NT2/D1 (cell line): Measurements from ENCODE around the gene HMMR.
"Not testable (repeated sequence)": the region's sequence is repeated elsewhere in the genome, so short reads cannot be mapped to it uniquely, and the experiment has no call there.

Experiments
- DNase-seq: peaks from one replicate; pipeline ENCODE4 v3.0.0-alpha.2; 2011; ENCODE audit warnings: low read depth, low spot score
- H3K27me3 ChIP-seq: 2 replicates; pipeline ENCODE4 v1.6.0; 2011; ENCODE audit warnings: mild to moderate bottlenecking; ENCODE audit not compliant: insufficient read length, insufficient read depth
- H3K36me3 ChIP-seq: 2 replicates; pipeline ENCODE4 v1.6.1; 2011; ENCODE audit warnings: mild to moderate bottlenecking, low read length, mixed read lengths; ENCODE audit not compliant: insufficient read depth, insufficient read length
- H3K4me1 ChIP-seq: 2 replicates; pipeline ENCODE4 v1.5.1; 2011; ENCODE audit not compliant: insufficient read depth, insufficient read length
- H3K4me3 ChIP-seq: 2 replicates; pipeline ENCODE4 v1.5.1; 2011; ENCODE audit warnings: low read depth; ENCODE audit not compliant: insufficient read length
- H3K9ac ChIP-seq: 2 replicates; pipeline ENCODE4 v1.6.0; 2011; ENCODE audit warnings: low read depth; ENCODE audit not compliant: insufficient read length
- H3K9me3 ChIP-seq: 2 replicates; pipeline ENCODE4 v1.5.1; 2011; ENCODE audit warnings: mild to moderate bottlenecking, low read length; ENCODE audit not compliant: insufficient read depth
- SUZ12 ChIP-seq: IDR thresholded peaks from 2 replicates; pipeline ENCODE4 v1.6.1; 2011; ENCODE audit not compliant: insufficient read length, insufficient read depth; ENCODE audit errors: extremely low read depth
- YY1 ChIP-seq: IDR thresholded peaks from 2 replicates; pipeline ENCODE4 v1.6.1; 2011; ENCODE audit not compliant: insufficient read length, insufficient read depth
- ZNF274 ChIP-seq: IDR thresholded peaks from 2 replicates; pipeline ENCODE4 v1.6.1; 2011; ENCODE audit warnings: mild to moderate bottlenecking, low read depth, low read length

HMMR gene, protein sequence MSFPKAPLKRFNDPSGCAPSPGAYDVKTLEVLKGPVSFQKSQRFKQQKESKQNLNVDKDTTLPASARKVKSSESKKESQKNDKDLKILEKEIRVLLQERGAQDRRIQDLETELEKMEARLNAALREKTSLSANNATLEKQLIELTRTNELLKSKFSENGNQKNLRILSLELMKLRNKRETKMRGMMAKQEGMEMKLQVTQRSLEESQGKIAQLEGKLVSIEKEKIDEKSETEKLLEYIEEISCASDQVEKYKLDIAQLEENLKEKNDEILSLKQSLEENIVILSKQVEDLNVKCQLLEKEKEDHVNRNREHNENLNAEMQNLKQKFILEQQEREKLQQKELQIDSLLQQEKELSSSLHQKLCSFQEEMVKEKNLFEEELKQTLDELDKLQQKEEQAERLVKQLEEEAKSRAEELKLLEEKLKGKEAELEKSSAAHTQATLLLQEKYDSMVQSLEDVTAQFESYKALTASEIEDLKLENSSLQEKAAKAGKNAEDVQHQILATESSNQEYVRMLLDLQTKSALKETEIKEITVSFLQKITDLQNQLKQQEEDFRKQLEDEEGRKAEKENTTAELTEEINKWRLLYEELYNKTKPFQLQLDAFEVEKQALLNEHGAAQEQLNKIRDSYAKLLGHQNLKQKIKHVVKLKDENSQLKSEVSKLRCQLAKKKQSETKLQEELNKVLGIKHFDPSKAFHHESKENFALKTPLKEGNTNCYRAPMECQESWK

DNA sequence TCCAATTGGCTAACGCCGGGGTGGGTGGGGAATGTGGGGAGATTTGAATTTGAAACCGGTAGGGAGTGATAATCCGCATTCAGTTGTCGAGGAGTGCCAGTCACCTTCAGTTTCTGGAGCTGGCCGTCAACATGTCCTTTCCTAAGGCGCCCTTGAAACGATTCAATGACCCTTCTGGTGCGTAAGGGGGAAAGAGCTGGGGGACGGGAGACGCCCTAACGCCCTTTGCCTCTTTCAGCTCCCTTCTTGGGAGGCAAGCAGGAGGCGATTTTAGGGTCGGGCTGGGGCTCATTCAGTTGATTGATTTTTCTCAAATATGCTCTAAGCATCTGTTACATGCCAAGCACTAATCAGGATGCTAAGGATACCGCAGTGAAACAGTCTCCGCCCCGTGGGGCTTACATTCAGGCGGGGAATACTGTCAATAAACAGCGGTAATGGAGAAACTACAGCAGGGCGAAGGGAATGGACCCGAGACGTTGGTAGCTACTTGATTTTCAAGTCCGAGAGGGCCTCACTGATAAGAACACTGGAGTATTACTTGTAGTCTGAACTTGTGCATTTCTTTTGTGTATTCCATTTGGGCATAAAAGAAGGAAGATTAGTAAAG, at the start of gene HMMR:
Gene HMMR (plus strand): TSS at position 71 of the 610 bp plus-strand sequence. CDS start 61 bp downstream, at position 132.
- Histone ChIP-seq H3K4me3 (peak within 1 kb of the TSS; percentile 85), H3K4me1 (no peaks in the 10 kb centered on the region), H3K36me3 (peaks cover 20% of the 10 kb centered on the region), H3K9ac (peak within 1 kb of the TSS; percentile 93), H3K27me3 (no peaks in the 10 kb centered on the region), H3K9me3 (no peaks in the 10 kb centered on the region)
- no peak for DNase-seq
- no peak for TF ChIP-seq SUZ12
- TF ChIP-seq YY1: no peak
- no peak for TF ChIP-seq ZNF274

DNA sequence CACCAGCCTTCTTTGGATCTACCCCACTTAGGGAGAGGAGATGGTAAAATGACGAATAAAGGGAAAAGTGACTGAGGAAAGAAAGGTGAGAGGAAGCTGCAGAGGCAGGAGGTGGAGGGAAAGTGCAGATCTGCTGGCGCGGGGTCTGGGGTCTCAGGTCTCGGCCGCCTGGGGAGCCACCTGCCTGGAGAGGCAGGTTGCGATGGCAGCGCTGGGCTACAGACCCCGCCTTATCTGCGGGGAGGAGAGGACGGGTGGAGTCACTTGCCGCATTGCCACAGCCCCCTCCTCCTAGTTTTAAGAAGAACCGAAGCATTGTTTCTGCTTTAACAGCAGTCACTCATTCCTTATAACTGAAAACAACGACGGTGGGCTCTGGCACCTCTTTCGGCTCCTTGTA, 44.8 kb upstream of the HMMR start:
- not testable (repeated sequence) for H3K4me3 ChIP-seq, H3K9me3 ChIP-seq, H3K27me3 ChIP-seq, DNase-seq, H3K9ac ChIP-seq, H3K36me3 ChIP-seq, H3K4me1 ChIP-seq

DNA sequence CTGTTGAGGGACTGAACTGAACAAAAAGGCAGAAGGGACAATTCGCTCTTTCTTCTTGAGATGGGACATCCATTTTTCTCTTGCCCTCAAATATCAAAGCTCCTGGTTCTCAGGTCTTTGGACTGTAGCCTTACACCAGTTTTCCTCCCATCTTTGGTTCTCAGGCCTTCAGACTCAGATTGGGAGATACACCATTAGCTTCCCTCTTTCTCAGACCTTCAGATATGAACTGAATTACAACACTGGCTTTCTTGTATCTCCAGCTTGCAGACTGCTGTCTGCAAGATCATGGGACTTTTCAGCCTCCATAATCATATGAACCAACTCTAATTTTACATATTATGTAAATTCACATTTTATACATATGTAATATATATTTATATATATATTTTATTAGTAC, 35.6 kb upstream of the HMMR start:
- no peak for TF ChIP-seq ZNF274
- no peak for TF ChIP-seq YY1
- DNase-seq: no peak
- Histone ChIP-seq H3K9ac (no peak overlapping the region), H3K27me3 (no peaks in the 10 kb centered on the region), H3K9me3 (no peaks in the 10 kb centered on the region), H3K4me3 (no peak overlapping the region), H3K36me3 (no peaks in the 10 kb centered on the region), H3K4me1 (no peaks in the 10 kb centered on the region)

DNA sequence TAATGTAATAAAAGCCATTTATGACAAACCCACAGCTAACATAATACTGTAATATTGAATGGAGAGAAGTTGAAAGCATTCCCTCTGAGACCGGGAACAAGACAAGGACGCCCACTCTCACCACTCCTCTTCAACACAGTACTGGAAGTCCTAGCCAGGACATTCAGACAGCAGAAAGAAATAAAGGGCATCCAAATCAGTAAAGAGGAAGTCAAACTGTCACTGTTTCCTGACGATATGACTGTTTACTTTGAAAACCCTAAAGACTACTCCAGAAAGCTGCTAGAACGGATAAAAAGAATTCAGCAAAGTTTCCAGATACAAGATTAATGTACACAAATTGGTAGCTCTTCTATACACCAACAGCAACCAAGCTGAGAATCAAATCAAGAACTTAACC, 34.3 kb upstream of the HMMR start:
- H3K36me3 ChIP-seq, H3K4me1 ChIP-seq, DNase-seq, H3K9ac ChIP-seq, H3K27me3 ChIP-seq, H3K9me3 ChIP-seq, H3K4me3 ChIP-seq: not testable (repeated sequence)

DNA sequence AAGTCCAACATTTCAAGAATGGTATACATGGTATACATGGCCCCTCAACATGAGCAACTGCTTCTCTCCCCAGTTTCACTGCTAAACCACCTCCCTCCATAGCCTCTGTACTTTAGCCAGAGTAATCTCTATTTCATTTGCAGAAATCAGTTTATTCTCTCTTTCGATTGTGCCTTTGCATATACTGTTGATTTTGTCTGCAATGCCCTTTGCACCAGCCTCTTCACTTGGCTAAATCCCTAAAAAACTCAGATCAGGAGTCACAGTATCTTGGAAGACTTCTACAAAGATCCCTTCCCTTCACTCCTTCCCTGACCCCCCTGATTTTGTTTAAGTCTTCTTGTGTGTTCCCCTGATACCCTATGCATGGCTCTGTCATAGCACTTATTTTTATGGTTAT, 27.9 kb upstream of the HMMR start:
- H3K9ac ChIP-seq: no peak overlapping the region
- H3K4me3 ChIP-seq: no peak overlapping the region
- no peaks in the 10 kb centered on the region for H3K36me3 ChIP-seq
- no peaks in the 10 kb centered on the region for H3K9me3 ChIP-seq
- H3K27me3 ChIP-seq: no peaks in the 10 kb centered on the region
- no peak for DNase-seq
- H3K4me1 ChIP-seq: no peaks in the 10 kb centered on the region
- no peak for TF ChIP-seq ZNF274
- no peak for TF ChIP-seq YY1
- TF ChIP-seq SUZ12: no peak

DNA sequence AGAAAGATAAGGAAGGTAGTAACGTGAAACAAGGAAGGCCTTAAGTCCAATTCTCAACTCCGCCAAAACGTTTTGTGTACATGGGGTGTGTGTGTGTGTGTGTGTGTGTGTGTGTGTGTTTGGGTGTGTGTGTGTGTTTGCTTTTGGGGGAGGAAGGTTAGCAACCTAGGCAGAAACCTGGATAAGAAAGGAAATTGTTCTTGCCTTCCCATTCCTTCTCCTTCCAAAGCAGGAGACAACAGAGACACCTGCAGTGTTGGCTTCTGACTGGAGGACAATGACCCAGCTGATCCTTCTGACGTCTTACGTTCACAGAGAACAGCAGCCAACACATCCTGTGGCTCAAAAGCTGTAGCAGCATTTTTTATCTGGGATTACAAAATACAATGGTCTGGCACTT, 27.2 kb upstream of the HMMR start:
- H3K36me3 ChIP-seq: no peaks in the 10 kb centered on the region
- H3K27me3 ChIP-seq: no peaks in the 10 kb centered on the region
- H3K4me1 ChIP-seq: no peaks in the 10 kb centered on the region
- no peak overlapping the region for H3K9ac ChIP-seq
- no peak overlapping the region for H3K4me3 ChIP-seq
- TF ChIP-seq YY1: no peak
- no peak for TF ChIP-seq ZNF274
- TF ChIP-seq SUZ12: no peak
- H3K9me3 ChIP-seq: no peaks in the 10 kb centered on the region
- DNase-seq: no peak

DNA sequence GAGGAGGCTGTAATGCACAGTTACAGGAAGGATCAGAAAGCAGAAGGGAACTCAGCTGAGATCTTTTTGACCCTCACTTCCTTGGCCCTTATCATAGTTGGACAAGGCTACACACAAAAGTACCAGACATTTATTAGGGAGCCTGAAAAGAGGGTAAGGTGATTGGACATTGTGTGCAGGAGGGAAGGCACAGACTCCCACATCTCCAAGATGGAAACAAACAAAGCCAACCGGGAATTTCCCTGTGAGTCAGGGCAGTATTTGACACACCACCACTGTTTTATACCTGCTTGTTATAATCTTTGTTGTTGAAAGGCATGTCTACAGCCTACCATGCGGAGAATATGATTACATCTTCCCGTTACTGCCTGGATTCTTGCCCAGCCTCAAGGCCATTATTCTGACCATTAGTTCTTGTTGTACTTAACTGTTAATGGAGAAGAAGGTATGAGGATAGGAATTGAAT, 26.0 kb upstream of the HMMR start:
- peaks cover 6% of the 10 kb centered on the region for H3K36me3 ChIP-seq
- DNase-seq: no peak
- H3K27me3 ChIP-seq: no peaks in the 10 kb centered on the region
- H3K9me3 ChIP-seq: no peaks in the 10 kb centered on the region
- TF ChIP-seq SUZ12 (no peak), ZNF274 (no peak), YY1 (no peak)
- no peak overlapping the region for H3K9ac ChIP-seq
- H3K4me1 ChIP-seq: no peaks in the 10 kb centered on the region
- no peak overlapping the region for H3K4me3 ChIP-seq
